ENCODE data around the gene C1orf74.

DNA sequence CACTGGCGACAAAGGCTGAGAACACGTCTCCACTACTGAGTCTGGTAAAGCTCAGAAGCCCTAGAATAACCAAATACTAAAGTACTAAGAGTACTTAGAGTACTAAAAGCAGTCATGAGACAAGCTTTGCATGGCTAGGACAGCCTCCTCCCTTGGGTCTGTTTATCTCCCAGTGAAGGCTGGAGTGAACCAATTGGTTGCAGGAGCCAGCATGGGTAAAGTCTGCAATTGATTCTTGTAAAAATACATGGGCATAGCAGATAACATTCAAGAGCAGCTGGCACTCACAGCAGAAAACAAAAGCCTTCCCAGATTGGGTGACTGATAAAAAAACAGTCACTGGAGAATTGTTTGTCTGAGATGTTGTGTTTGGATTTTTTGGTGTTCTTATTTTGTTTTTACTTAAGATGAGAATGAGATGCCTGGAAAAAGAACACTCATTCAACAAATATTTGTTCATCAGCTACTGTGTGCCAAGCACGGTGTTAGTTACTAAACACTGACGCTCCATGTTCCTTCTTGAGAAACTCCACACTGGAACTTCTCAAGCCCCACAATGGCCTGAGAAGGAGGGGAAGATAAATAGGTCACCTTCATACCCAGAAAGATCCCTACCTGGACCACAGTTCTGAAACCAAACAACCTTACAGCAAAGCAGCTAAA, 17.9 kb upstream of the C1orf74 start:
- TF ChIP-seq, protein P1, sequence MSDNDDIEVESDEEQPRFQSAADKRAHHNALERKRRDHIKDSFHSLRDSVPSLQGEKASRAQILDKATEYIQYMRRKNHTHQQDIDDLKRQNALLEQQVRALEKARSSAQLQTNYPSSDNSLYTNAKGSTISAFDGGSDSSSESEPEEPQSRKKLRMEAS (IDR thresholded peaks at IDR 0.05; ENCODE audit: low read depth), result no peak
- TF ChIP-seq CTCF (IDR thresholded peaks at IDR 0.05), result no peak
- TF ChIP-seq ZBTB33 (IDR thresholded peaks at IDR 0.05; ENCODE audit: borderline replicate concordance, low read depth), result no peak
